Prostate gland (tissue), 2 donors: ENCODE data around the gene GABRA5. TPM values are rescaled to one million over a fixed set of nuclear protein-coding genes. Genes with fewer than 3 reads are reported as not detected.
A peak's percentile ranks its signal among the peaks of the same experiment; 100 is the strongest.

Source experiments
- DNase-seq: peaks from one replicate; pipeline ENCODE4 v3.0.0-alpha.2; 2019; ENCODE audit warnings: low spot score
- H3K27ac ChIP-seq, 2 donors: fragments of 200-600 bp; sonication (generic); 2 replicates each; pipeline ENCODE4 v1.5.1; 2017 to 2019
- H3K27me3 ChIP-seq: fragments of 200-600 bp; sonication (generic); replicated peaks from 2 replicates; pipeline ENCODE4 v1.5.1; 2019; ENCODE audit not compliant: insufficient read depth
- H3K36me3 ChIP-seq, 2 donors: fragments of 200-600 bp; sonication (generic); 1 replicate in 1 of 2; 2 replicates in 1 of 2; pipeline versions ENCODE4 v1.5.1 to v1.8.1; 2017 to 2019
- H3K4me1 ChIP-seq: fragments of 200-600 bp; sonication (generic); replicated peaks from 2 replicates; pipeline ENCODE4 v1.5.1; 2019
- H3K4me3 ChIP-seq, 2 donors: fragments of 200-600 bp; sonication (generic); 2 replicates each; pipeline ENCODE4 v1.5.1; 2017 to 2019
- H3K9me3 ChIP-seq: fragments of 200-600 bp; sonication (generic); 2 replicates; pipeline ENCODE4 v1.5.1; 2017
- CTCF ChIP-seq, 4 experiments: fragments of 200-600 bp in 2 of 4; fragments of 450-650 bp in 2 of 4; sonication (generic) in 2 of 4; IDR thresholded peaks; 1 replicate in 3 of 4; 2 replicates in 1 of 4; pipeline ENCODE4 v1.5.1; 2016 to 2019; ENCODE audit warnings: antibody characterized with exemption in 4 of 4, mild to moderate bottlenecking in 2 of 4, moderate library complexity in 2 of 4
- POLR2A ChIP-seq: fragments of 450-650 bp; IDR thresholded peaks from one replicate; pipeline ENCODE4 v1.6.1; 2016; ENCODE audit warnings: antibody characterized with exemption, mild to moderate bottlenecking
- POLR2AphosphoS5 ChIP-seq: sonication (generic); formaldehyde crosslinking; IDR thresholded peaks from one replicate; pipeline ENCODE4 v1.6.1; 2017; ENCODE audit warnings: antibody characterized with exemption
- WGBS: methylation state at CpG from one replicate; pipeline ENCODE4 v1.1.5; 2018; 5-methylcytosine and 5-hydroxymethylcytosine counted together
- intact Hi-C: fragments of 100-400 bp; cut with DNase I; formaldehyde crosslinking; loops from one replicate; pipeline ENCODE4 v1.14.2; 2022
- total RNA-seq, 2 donors: library from RNA; depleted of rRNA; stranded (reverse); fragments of >200 nt; gene quantifications; one replicate each; pipeline ENCODE4 v1.1.0, GENCODE V29; 2016

Gene GABRA5
- total RNA-seq, 2 donors from 2014 or later = 0.14 TPM; not detected in 1

DNA sequence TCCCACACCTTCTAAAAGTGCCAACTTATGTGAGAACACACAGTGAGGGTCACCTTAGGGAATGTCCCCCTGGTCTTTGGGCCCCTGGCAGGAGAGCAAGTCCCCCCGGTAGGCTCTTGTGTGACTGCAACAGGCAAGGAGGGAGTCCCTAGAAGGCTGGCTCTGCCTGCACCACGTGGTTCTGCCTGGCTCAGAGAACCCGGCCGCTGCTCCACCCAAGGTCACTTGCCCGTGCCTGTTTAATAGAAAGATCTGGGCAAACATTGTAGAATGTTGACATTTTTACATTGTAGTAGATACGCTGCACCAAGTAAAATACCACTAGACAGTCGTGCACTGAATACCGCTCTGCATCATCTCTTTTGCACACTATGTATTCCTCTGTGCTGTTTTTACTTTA, 21.9 kb downstream of the GABRA5 start:
- Histone ChIP-seq H3K36me3 (no peaks in the 10 kb centered on the region), H3K27me3 (no peaks in the 10 kb centered on the region), H3K27ac (peak overlapping the region; percentile 0 to 20), H3K9me3 (no peaks in the 10 kb centered on the region), H3K4me3 (no peak overlapping the region), H3K4me1 (peaks cover 12% of the 10 kb centered on the region)
- TF ChIP-seq POLR2AphosphoS5 (peak; percentile 76), CTCF (IDR thresholded peaks at IDR 0.05) (no peak)
- intact Hi-C loops = no loop called here
- peak; percentile 82 for DNase-seq
- 26% methylated on average over 8 of the region's 8 CpGs for WGBS

GRCh38 chr15:26889298-26889898, 22.5 kb downstream of the GABRA5 start:
- peak overlapping the region; percentile 0 to 20 for H3K27ac ChIP-seq
- no peaks in the 10 kb centered on the region for H3K27me3 ChIP-seq
- TF ChIP-seq POLR2A (no peak), POLR2AphosphoS5 (peak; percentile 4), CTCF (IDR thresholded peaks at IDR 0.05) (peak; percentile 57 to 87 (median 78))
- H3K4me1 ChIP-seq = peaks cover 12% of the 10 kb centered on the region
- no peaks in the 10 kb centered on the region for H3K9me3 ChIP-seq
- DNase-seq = peak; percentile 72
- intact Hi-C loops = no loop called here
- 23% methylated on average over 5 of the region's 5 CpGs for WGBS
- no peaks in the 10 kb centered on the region for H3K36me3 ChIP-seq
- H3K4me3 ChIP-seq = no peak overlapping the region

DNA sequence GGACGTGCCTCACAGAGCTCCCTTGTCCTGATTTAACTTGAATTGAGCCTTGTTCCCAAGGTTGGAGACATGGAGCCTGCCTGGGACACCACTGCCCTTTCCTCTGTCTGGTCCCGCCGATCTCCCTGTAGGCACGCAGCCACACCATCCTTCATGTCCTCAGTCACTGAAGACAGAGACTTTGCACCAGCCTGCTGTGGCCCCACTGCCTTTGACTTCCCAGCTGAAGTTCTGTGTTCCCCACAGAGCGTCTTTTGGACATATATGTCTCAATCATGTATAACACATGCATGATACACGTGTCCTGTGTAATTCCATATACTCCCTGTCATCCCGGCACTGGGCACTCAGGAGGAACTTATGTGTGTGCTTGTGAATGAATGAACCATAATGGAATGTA, 23.6 kb downstream of the GABRA5 start:
- no peaks in the 10 kb centered on the region for H3K9me3 ChIP-seq
- intact Hi-C loops = loop anchor here (10.0 kb wide), 1 partner anchor 474 kb away; no protein-coding TSS in a partner anchor
- no peaks in the 10 kb centered on the region for H3K27me3 ChIP-seq
- no peak overlapping the region for H3K4me3 ChIP-seq
- TF ChIP-seq POLR2A (no peak), CTCF (IDR thresholded peaks at IDR 0.05) (no peak), POLR2AphosphoS5 (no peak)
- H3K36me3 ChIP-seq = no peaks in the 10 kb centered on the region
- WGBS = 89% methylated on average over 7 of the region's 7 CpGs
- peaks cover 12% of the 10 kb centered on the region for H3K4me1 ChIP-seq
- DNase-seq = no peak
- H3K27ac ChIP-seq = no peak overlapping the region

DNA sequence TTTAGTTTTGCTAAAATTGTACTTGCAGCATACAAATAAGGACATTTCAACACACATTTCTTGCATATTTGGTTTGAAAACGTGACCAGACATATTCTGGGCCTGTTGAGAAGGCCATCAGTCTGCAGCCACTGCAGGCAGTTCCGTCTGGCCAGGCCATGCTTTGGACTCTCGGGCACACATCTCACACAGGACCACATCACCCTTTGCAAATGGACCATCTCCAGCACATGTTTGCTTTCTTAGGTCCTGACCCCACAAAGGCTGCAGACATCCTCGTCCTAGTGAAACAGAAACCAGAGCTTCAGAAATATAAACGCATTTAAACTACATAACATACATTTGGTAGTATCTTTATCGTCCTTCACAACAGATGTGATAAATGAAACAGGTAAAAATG, 24.1 kb downstream of the GABRA5 start:
- H3K27me3 ChIP-seq = no peaks in the 10 kb centered on the region
- TF ChIP-seq POLR2AphosphoS5 = no peak
- TF ChIP-seq CTCF (IDR thresholded peaks at IDR 0.05) = no peak
- TF ChIP-seq POLR2A = no peak
- H3K27ac ChIP-seq = no peak overlapping the region
- intact Hi-C loops = loop anchor here (10.0 kb wide), 1 partner anchor 474 kb away; no protein-coding TSS in a partner anchor
- H3K4me1 ChIP-seq = peaks cover 12% of the 10 kb centered on the region
- no peaks in the 10 kb centered on the region for H3K9me3 ChIP-seq
- no peak overlapping the region for H3K4me3 ChIP-seq
- 63% methylated on average over 6 of the region's 6 CpGs for WGBS
- no peak for DNase-seq
- H3K36me3 ChIP-seq = no peaks in the 10 kb centered on the region
